NK-92 treated with Interleukin-12 subunit alpha and Interleukin-12 subunit beta, amount 100 ng/mL, for 24 hours (cell line): ENCODE results near the gene UBTFL1.
"Not testable (repeated sequence)": the region's sequence is repeated elsewhere in the genome, so short reads cannot be mapped to it uniquely, and the experiment has no call there.

Source experiments
- DNase-seq: peaks from one replicate; lab custom pipeline; 2025; lab: John Stamatoyannopoulos, UW

UBTFL1 gene, protein sequence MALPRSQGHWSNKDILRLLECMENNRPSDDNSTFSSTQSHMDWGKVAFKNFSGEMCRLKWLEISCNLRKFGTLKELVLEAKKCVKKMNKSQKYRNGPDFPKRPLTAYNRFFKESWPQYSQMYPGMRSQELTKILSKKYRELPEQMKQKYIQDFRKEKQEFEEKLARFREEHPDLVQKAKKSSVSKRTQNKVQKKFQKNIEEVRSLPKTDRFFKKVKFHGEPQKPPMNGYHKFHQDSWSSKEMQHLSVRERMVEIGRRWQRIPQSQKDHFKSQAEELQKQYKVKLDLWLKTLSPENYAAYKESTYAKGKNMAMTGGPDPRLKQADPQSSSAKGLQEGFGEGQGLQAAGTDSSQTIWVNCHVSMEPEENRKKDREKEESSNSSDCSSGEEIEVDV

DNA sequence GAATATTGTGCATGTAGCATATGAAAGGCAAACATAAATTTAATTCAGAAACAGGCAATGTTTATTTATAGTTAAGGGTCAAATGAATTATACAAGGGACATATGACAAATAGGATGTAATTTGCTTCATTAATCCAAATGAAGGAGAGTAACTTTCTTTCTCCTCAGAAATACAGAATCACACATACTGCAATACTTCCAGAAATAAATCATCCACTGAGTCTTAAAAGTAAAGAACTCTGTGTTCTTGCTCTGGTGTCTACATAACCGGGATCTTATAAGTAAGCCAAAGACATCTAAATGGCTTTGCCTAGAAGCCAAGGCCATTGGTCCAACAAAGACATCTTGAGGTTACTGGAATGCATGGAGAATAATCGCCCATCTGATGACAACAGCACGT is at the start of gene UBTFL1:
TSS of gene UBTFL1 (plus strand) at position 301 of the 400 bp plus-strand sequence. CDS start at position 301, 0 bp downstream.
- DNase-seq, result not testable (repeated sequence)

DNA sequence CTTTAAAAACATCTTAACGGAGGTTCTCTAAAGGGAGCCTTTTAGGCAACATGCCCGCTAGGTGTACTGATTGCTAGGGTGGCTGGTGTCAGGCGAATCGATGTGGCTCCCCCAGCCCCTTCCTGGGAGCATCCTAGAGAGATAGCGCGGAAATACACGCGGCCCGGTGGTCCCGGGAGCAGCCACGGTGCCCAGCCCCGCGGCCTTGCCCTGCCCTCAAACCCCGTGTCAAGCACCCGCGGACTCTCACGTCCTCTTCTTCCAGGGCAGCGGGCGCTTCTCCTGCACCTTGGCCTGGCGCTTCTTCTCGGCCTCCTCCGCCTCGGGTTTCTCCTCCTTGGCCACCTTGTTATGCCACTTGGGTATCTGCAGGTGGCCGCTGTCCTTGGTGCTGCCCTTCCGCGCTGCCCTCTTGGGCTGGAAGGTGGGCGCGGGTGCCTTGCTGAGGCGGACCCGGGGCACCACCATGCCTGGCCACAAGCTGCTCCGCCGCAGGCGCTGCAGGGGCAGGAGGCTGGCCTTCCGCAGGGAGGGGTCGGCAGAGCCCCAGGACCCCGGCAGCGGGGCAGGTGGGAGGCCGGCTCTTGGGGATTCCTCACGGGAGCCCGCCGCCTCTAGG is 34.0 kb upstream of the UBTFL1 start:
- not testable (repeated sequence) for DNase-seq

DNA sequence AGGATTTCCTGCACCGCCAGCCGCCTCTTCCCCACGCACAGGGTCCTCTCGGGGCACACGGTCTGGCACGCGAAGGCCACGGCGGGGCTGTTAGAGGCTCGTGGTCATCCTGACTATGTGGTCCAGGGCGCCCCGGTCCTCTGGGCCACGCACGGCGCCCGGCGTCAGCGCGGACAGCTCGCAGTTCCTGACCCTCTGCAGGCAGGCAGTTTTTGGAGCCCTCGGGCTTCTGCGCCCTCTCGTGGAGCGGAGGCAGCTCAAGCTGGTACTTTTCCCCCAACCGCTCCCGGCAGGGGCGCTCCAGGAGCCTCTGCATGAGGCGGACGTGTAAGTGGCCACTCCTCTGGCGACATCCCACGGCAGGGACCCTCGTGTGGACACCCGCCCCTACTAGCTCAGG is 33.4 kb upstream of the UBTFL1 start:
- DNase-seq, result not testable (repeated sequence)

DNA sequence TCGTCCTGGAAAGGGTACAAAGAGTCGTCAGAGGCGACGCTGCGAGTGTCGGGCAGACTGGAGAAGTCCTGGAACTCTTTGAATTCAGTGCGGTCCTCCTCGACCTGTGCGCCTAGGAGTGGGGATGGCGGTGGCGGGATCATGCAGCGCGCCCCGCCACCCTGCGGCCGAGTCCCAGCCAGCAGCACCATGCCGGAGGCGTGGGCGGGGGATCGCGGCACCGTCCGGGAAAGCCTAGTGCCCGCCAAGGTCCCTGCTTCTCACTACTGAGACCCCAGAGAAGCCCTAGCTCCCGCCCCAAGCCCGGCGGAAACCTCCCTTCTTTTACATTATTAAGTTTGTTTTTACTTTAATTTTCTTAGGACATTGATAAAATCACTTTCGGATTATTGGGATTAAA is 32.2 kb upstream of the UBTFL1 start:
- DNase-seq, result not testable (repeated sequence)

DNA sequence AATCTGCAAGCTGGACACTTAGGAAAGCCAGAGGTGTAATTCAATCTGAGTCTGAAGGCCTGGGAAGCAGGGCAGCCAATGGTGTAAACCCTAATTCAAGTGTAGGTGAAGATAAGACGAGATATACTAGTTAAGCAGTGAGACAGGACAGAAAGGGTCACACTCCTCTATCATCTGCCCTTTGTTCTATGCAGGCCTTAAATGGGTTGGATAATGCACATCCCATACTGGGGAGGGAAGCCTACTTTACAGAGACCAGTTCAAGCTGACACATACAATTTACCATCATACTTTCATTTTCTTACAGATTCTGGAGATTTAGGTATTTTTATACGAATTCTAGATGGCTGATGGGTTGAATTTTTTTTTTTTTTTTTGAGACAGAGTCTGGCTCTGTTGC is 3.0 kb downstream of the UBTFL1 start:
- not testable (repeated sequence) for DNase-seq

DNA sequence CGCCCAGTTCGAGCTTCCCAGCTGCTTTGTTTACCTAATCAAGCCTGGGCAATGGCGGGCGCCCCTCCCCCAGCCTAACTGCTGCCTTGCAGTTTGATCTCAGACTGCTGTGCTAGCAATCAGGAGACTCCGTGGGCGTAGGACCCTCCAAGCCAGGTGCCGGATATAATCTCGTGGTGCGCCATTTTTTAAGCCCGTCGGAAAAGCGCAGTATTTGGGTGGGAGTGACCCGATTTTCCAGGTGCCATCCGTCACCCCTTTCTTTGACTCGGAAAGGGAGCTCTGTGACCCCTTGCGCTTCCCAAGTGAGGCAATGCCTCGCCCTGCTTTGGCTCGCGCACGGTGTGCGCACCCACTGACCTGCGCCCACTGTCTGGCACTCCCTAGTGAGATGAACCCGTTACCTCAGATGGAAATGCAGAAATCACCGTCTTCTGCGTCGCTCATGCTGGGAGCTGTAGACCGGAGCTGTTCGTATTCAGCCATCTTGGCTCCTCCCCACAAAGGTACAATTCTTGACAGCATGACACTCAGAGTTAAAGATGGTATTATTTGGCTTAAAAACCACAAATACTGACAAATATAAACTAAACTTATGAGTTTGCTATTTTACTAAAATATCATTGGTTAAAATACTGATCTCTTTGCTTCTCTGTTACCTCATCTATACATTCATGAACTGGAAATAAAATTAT is 9.6 kb downstream of the UBTFL1 start:
- not testable (repeated sequence) for DNase-seq

DNA sequence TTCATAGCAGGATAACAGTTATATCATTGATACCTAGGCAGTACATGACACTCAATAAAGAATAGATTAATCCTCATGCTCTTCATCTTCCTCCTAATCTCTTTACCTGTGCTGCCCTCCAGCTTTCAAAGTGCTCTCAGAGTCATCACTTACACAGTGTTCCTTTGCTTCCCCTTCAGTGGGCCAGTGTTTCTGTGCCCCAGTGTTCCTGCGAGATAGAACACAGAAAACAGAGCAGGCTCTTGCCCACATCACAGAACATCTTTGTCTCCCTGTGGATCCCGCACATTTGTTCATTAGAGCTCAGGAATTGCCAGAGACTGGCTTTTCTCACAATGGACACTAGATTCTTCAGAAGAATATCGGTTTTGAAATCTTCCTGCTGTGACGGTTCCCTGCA is 12.5 kb downstream of the UBTFL1 start:
- DNase-seq, result not testable (repeated sequence)

DNA sequence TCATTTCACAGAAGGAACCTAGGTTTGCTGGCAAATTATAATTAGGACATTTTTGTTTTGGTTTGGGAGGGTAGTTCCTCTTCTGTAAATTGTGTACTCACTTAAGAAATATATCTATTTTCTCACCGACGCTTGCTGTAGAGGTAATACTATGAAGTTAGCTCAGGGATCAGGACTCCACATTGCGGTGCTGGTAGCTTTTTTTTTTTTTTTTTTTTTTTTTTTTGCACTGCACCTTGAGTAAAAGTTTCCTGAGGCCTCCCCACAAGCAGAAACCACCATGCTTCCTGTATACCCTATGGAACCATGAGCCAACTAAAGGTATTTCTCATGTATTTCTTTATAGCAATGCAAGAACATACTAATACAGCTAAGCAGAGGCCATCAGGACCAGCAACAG is 14.7 kb downstream of the UBTFL1 start:
- no peak for DNase-seq

DNA sequence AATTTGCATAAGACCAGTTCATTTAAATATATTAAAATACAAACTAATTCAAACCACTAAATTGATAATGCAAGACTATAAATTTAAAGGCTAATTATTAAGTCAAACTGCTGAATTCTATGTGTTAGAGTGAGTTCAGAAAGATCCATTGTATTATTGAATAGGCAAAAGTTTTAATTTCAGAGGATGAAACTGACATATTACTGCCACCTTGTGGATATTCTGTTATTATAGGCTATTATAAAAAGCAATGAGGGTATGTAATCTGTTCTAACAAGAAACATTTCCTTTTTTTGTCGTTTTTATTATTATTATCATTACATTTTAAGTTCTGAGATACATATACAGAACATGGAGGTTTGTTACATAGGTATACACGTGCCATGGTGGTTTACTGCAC is 27.8 kb downstream of the UBTFL1 start:
- DNase-seq, result no peak

DNA sequence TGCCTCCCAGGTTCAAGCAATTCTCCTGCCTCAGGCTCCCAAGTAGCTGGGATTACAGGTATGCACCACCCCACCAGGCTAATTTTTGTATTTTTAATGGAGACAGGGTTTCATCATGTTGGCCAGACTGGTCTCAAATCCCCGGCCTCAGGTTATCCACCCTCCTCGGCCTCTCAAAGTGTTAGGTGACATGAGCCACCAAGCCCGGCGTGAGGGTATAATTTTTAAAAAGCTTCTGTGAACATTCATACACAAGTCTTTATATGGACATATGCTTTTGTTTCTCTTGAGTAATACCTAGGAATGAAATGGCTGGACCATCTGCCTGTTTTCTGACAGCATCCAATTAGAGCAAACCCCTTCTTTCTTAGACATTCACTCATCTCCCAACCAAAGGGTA is 34.4 kb downstream of the UBTFL1 start:
- no peak for DNase-seq

DNA sequence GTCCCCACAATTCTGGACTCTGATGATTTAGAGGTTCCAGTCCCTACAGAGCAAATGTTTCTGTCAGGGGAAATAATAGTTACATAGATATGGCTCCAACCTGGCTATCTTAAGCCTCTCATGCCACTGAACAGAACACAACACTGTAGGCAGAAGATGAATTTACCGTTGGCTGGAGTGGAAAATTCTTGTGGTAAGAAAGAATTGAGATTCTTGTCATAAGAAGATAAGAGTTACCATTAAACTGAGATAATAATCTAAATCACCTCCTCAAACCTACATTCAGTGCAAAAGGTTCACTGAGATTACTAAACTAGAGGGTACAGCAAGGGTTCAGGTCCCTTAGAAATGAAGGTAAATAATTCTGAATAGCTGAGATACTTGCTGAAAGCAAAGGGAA is 38.6 kb downstream of the UBTFL1 start:
- DNase-seq, result no peak

DNA sequence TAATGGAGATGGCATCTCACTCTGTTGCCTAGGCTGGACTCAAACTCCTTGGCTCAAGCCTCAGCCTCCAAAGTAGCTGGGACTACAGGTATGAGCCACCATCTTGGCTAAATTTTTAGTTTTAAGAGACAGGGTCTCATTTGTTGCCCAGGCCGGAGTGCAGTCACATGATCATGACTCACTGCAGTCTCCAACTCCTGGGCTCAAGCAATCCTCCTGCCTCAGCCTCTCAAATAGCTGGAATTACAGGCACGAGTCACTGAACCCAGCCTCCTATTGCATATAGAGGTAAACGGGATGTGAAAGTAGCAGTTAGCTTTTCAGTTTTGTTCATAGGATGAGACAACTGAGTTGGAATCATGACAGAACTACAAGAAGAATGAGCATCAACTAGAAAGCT is 39.2 kb downstream of the UBTFL1 start:
- DNase-seq, result no peak

DNA sequence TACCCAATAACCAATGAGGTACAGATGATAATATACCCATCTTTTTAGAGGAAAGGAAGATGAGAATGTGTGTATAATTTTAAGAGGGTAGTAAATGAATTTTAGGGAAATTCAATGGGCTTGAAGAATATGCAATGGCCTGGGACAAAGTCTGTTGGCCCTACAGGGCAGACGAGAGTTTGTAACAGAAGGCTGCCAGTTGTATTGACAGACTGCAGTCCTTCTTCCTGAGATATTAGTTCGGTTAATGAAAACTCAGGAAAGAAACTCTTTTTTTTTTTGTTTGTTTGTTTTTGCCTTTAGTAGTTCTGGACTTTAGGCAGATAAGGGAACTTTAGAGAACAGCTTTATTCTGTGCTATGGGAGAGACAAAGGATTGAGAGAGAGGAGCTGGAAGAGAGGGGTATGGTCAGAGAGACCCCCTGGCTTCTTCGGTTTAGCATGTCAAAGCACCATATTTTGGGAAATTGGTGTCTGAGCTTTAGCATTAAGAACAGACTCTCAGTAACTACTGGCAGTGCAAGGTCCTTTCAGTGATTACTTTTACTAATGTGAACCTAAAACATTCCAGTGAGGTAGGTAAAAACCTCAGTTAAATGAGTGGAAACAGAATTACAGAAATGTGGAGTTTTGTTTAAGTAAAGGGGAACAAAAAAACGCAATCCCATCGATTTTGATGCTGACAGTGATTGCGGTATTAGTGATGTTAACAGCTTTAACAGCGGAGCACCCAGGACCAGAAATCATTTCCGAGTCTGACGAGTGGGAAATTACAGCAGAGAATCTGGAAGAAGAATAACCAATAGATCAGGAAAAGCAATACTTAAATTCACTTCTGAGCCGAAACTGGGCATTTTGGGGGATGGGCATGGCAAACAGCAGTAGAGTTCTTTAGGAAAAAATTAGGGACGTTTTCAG is 48.1 kb downstream of the UBTFL1 start:
- no peak for DNase-seq

DNA sequence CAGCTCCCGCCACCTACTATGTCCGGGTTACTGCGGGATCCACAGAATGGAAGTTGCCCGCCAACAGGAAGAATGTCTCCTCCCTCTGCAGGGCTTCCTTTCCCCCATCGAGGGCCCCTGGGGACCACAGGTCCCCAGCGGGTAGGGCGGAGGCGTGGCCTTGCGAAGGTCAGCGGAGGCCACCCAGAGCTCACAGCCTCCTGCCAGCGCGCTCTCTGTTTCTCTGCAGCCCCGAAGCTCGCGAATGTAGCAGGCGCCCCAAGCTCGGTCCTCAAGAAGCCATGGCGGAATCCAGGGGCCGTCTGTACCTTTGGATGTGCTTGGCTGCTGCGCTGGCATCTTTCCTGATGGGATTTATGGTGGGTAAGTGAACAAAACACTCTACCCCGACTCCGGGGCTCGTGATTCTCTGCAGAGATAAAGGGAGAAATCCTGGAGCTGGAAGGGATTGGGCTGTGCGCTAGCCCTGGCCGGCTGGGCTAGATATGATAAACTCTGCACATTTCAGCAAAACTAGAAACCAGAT is 48.8 kb downstream of the UBTFL1 start, which contains the start of gene NAALAD2:
TSS of gene NAALAD2 (plus strand) at position 186 of the 526 bp plus-strand sequence. CDS start at position 282, 96 bp downstream.
- no peak for DNase-seq

DNA sequence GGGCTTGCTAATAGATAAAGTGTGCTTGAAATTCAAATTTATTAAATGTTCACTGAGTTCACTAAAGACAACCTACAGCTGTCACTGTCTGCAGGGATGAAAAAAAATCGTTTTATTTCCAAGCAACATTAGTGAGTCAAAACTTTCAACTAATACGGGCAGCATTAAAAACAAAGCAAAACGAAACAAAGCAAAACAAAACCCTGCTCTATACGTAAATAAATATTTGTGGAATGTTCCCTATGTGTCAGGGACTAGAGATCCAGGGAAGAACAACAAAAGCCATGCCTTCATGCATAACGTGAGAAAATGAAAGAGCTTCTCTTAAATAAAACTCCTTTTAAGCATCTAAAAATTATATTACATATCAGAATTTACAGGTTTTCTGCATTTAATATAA is 49.3 kb downstream of the UBTFL1 start:
- DNase-seq, result no peak
